Lung microvascular endothelial cell (primary cell): ENCODE data around the gene TMEM9B. TPM values are rescaled to one million over a fixed set of nuclear protein-coding genes. Genes with fewer than 3 reads are reported as not detected.

Experiments used
- total RNA-seq: library from RNA; depleted of rRNA; stranded (reverse); fragments of >200 nt; gene quantifications from 2 replicates; pipeline ENCODE4 v1.2.1, GENCODE V29; 2014

Gene TMEM9B
- total RNA-seq, 1 donor from 2014 or later = 50.0 TPM

Other genes starting within 250 kb of the TMEM9B start
- 22.4 and 23.2 TPM in 2 replicates for gene AKIP1, start 53.3 kb downstream of the TMEM9B start, total RNA-seq
- gene C11orf16, start 31.5 kb downstream of the TMEM9B start, total RNA-seq = not detected in 2 replicates
- not detected in 2 replicates for gene ASCL3, start 21.4 kb downstream of the TMEM9B start, total RNA-seq
- gene NRIP3, start 39.6 kb upstream of the TMEM9B start, total RNA-seq = 0.20 and 1.5 TPM in 2 replicates
- gene SCUBE2, start 127.2 kb upstream of the TMEM9B start, total RNA-seq = 0.87 and 0.99 TPM in 2 replicates